ENCODE measurements around the gene HIBADH. TPM values are rescaled to one million over a fixed set of nuclear protein-coding genes. Genes with fewer than 3 reads are reported as not detected.
"Not testable (repeated sequence)": the region's sequence is repeated elsewhere in the genome, so short reads cannot be mapped to it uniquely, and the experiment has no call there.

Gene HIBADH
- total RNA-seq, 4 donors from 2014 or later, result 31.3 to 39.6 (median 33.7) TPM

DNA sequence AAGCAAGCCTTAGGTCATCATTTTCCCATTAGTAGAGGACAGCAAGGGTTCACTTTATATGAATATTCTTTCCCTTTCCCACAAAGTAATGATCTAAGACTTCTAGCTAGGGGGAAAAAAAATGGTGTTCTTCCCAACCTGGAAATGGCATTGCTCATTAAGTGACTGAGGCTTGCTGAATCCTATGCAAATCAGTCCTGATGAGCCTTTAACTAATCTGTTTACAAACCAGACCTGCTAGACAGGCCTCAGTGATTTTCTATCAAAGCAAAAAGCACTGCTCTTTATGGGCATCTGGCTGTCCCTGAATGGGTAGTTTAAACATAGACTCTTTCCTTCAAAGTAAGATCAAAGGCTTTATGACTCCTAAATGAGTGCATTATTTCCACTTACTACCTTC is 146.3 kb downstream of the HIBADH start:
- Histone ChIP-seq H3K27me3 (no peaks in the 10 kb centered on the region), H3K4me3 (no peak overlapping the region)

DNA sequence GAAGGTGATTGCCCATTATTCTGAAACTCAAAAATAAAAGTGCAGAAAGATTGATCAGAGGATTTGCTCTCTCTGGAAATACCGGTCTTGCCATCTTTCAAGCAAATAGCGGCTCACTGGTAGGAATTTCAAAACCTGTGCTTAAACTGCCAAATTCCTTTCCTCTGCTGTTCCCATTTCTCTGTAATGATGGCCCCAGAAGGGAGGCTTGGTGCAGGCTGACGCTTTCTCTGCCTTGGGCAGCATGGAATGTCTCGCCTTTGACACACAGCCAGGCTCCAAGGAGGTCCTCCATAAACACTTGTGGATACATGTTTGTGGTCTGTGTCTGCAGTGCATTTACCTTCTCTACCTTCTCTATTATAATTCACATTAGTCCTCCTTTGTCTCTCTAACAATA is 146.8 kb downstream of the HIBADH start:
- H3K36me3 ChIP-seq, result no peaks in the 10 kb centered on the region
- TF ChIP-seq, protein P1, sequence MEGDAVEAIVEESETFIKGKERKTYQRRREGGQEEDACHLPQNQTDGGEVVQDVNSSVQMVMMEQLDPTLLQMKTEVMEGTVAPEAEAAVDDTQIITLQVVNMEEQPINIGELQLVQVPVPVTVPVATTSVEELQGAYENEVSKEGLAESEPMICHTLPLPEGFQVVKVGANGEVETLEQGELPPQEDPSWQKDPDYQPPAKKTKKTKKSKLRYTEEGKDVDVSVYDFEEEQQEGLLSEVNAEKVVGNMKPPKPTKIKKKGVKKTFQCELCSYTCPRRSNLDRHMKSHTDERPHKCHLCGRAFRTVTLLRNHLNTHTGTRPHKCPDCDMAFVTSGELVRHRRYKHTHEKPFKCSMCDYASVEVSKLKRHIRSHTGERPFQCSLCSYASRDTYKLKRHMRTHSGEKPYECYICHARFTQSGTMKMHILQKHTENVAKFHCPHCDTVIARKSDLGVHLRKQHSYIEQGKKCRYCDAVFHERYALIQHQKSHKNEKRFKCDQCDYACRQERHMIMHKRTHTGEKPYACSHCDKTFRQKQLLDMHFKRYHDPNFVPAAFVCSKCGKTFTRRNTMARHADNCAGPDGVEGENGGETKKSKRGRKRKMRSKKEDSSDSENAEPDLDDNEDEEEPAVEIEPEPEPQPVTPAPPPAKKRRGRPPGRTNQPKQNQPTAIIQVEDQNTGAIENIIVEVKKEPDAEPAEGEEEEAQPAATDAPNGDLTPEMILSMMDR (IDR thresholded peaks at IDR 0.05), result no peak
- TF ChIP-seq POLR2A (IDR thresholded peaks at IDR 0.05), result no peak
- H3K4me3 ChIP-seq, result no peak overlapping the region
- H3K27ac ChIP-seq, result no peak overlapping the region
- no peaks in the 10 kb centered on the region for H3K27me3 ChIP-seq
- no peak for DNase-seq
- H3K4me1 ChIP-seq, result no peaks in the 10 kb centered on the region
- no peaks in the 10 kb centered on the region for H3K9me3 ChIP-seq

More for the DNA sequence above, 146.3 kb downstream of the HIBADH start:
- DNase-seq, result no peak
- no peak for TF ChIP-seq POLR2A (IDR thresholded peaks at IDR 0.05)
- TF ChIP-seq, protein P1 (IDR thresholded peaks at IDR 0.05), result no peak
- Histone ChIP-seq H3K9me3 (no peaks in the 10 kb centered on the region), H3K4me1 (no peaks in the 10 kb centered on the region), H3K27ac (no peak overlapping the region), H3K36me3 (no peaks in the 10 kb centered on the region)

DNA sequence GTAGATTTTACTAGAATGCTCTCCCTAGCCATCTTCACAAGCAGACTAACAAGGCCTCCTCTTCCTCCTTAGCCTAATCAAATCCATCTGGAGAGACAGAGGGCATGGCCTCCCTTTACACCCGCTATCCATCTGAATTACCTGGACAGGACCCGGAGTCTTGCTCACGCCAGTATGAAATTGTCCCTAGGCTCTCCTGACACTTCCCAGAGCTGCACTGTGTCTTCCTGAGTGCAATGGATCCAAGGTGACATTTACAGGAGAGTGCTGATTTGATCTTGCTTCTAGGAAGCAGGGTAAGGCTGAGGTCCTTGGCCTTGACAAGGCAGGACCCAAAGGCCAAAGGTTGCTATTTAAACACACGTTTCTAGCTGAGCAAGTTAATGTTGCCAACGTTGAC is 147.8 kb downstream of the HIBADH start:
- no peak for DNase-seq

DNA sequence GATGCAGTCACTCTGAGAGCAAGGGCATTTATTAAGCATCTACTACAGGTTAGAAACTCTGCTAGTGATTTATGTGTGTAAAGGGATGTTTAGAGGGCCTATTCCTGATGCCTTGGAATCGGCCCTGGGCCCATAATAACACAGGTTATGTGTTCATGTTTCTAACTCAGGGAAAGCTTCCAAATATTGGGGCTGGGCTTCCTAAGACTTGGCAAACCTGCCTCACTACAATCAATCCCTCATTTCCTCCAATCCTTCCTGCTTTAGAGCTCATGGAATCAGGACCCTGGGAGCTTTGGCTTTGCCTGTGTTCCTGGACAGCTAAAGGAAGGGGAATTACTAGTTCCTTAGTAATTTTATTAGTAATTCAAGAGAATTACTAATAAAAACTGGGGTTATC is 148.8 kb downstream of the HIBADH start:
- Histone ChIP-seq H3K4me3 (no peak overlapping the region), H3K9me3 (no peaks in the 10 kb centered on the region), H3K36me3 (no peaks in the 10 kb centered on the region), H3K4me1 (no peaks in the 10 kb centered on the region), H3K27ac (no peak overlapping the region), H3K27me3 (no peaks in the 10 kb centered on the region)
- no peak for DNase-seq
- TF ChIP-seq, protein P1 (IDR thresholded peaks at IDR 0.05), result no peak
- TF ChIP-seq POLR2A (IDR thresholded peaks at IDR 0.05), result no peak

More for the DNA sequence above, 147.8 kb downstream of the HIBADH start:
- no peak overlapping the region for H3K27ac ChIP-seq
- no peaks in the 10 kb centered on the region for H3K36me3 ChIP-seq
- no peaks in the 10 kb centered on the region for H3K27me3 ChIP-seq
- H3K9me3 ChIP-seq, result no peaks in the 10 kb centered on the region
- H3K4me3 ChIP-seq, result no peak overlapping the region
- H3K4me1 ChIP-seq, result no peaks in the 10 kb centered on the region
- TF ChIP-seq POLR2A (IDR thresholded peaks at IDR 0.05), result no peak
- TF ChIP-seq, protein P1 (IDR thresholded peaks at IDR 0.05), result no peak

DNA sequence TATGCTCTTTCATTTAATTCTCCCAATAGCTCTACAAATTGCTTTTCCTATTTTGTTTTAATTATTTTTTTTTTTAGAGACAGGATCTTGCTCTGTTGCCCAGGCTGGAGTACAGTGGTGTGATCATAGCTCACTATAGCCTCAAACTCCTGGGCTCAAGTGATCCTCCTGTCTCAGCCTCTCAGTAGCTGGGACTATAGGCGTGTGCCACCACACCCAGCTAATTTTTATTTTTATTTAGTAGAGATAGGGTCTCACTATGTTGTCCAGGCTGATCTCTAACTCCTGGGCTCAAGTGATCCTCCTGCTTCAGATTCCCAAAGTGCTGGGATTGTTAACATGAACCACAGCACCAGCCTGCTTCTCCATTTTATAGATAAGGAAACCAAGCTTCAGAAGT is 151.3 kb downstream of the HIBADH start:
- DNase-seq, H3K9me3 ChIP-seq, H3K4me1 ChIP-seq, H3K27ac ChIP-seq, H3K4me3 ChIP-seq, H3K27me3 ChIP-seq, H3K36me3 ChIP-seq: not testable (repeated sequence)

DNA sequence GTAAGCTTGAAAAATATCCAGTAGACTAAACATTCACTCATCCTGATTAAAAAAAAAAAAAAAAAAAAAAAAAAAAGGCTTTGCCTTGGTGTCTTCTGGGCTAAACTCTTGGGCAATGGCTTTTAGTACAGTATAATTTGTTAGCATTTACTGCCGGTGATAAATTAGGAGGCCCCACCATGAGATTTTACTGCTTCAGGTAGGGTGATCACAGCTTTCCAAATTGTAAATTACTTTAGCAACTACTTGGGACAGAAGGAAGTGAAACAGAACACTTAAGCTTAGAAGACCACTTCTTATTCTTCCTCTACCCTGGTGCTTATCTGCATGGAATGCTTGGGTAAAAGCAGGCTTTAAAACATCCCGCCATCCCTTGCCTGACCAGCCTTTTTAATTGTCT is 152.1 kb downstream of the HIBADH start:
- Histone ChIP-seq H3K36me3 (no peaks in the 10 kb centered on the region), H3K9me3 (no peaks in the 10 kb centered on the region)

DNA sequence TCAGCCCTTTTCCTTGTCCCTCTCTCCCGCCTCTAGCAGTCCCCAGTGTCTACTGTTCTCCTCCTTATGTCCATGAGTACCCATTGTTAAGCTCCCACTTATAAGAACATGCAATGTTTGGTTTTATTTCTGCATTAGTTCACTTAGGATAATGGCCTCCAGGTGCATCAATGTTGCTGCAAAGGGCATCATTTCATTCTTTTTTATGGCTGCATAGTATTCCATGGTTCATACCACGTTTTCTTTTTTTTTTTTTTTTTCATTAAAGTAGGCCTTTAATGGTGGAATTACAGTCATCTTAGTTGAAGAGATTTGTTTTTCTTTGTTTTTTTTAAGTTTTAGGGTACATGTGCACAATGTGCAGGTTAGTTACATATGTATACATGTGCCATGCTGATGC is 160.8 kb downstream of the HIBADH start:
- not testable (repeated sequence) for H3K4me1 ChIP-seq, H3K9me3 ChIP-seq, H3K36me3 ChIP-seq, H3K27me3 ChIP-seq, DNase-seq, H3K27ac ChIP-seq, H3K4me3 ChIP-seq

More for the DNA sequence above, 152.1 kb downstream of the HIBADH start:
- no peak overlapping the region for H3K27ac ChIP-seq
- no peaks in the 10 kb centered on the region for H3K27me3 ChIP-seq
- TF ChIP-seq, protein P1 (IDR thresholded peaks at IDR 0.05), result no peak
- TF ChIP-seq POLR2A (IDR thresholded peaks at IDR 0.05), result no peak
- DNase-seq, result no peak
- H3K4me1 ChIP-seq, result no peaks in the 10 kb centered on the region
- no peak overlapping the region for H3K4me3 ChIP-seq
